Mesenchymal stem cell (in vitro differentiated cells and primary cell): ENCODE data around the gene S100A8.

Experiments used
- DNase-seq: peaks from one replicate; pipeline ENCODE4 v3.0.0-alpha.2; 2013
- H2AFZ ChIP-seq: one replicate; pipeline ENCODE4 v1.6.1; 2013; ENCODE audit warnings: low read depth, mild to moderate bottlenecking, control low read depth, inconsistent platforms, low read length, moderate library complexity
- H2AK5ac ChIP-seq: 2 replicates; pipeline ENCODE4 v1.6.1; 2013; ENCODE audit warnings: low read length, moderate library complexity, mild to moderate bottlenecking, inconsistent platforms; ENCODE audit not compliant: severe bottlenecking
- H2BK120ac ChIP-seq: one replicate; pipeline ENCODE4 v1.6.1; 2013; ENCODE audit warnings: low read depth, mild to moderate bottlenecking, inconsistent platforms, low read length, moderate library complexity
- H2BK12ac ChIP-seq, 2 experiments: one replicate each; pipeline ENCODE4 v1.6.1; 2013; ENCODE audit warnings: inconsistent platforms in 2 of 2, low read length in 2 of 2, mild to moderate bottlenecking in 2 of 2, moderate library complexity in 2 of 2, control low read depth in 1 of 2
- H2BK15ac ChIP-seq: one replicate; pipeline ENCODE4 v1.6.1; 2013; ENCODE audit warnings: mild to moderate bottlenecking, low read depth, inconsistent platforms; ENCODE audit not compliant: poor library complexity, severe bottlenecking
- H2BK5ac ChIP-seq: 2 replicates; pipeline ENCODE4 v1.6.1; 2013; ENCODE audit warnings: low read depth, mild to moderate bottlenecking, low read length, control low read depth, inconsistent platforms; ENCODE audit not compliant: poor library complexity, severe bottlenecking
- H3K14ac ChIP-seq, 2 experiments: one replicate each; pipeline ENCODE4 v1.6.1; 2013; ENCODE audit warnings: inconsistent platforms in 2 of 2, low read length in 2 of 2, control low read depth in 1 of 2, mild to moderate bottlenecking in 1 of 2, moderate library complexity in 1 of 2
- H3K18ac ChIP-seq, 2 experiments: one replicate each; pipeline ENCODE4 v1.6.1; 2013; ENCODE audit warnings: inconsistent platforms in 2 of 2, low read length in 2 of 2, control low read depth in 1 of 2, low read depth in 1 of 2, mild to moderate bottlenecking in 1 of 2
- H3K23ac ChIP-seq, 2 experiments: one replicate each; pipeline ENCODE4 v1.6.1; 2013; ENCODE audit warnings: inconsistent platforms in 2 of 2, low read length in 2 of 2, mild to moderate bottlenecking in 2 of 2, moderate library complexity in 2 of 2, control low read depth in 1 of 2
- H3K27ac ChIP-seq: 2 replicates; pipeline ENCODE4 v1.5.1; 2013; ENCODE audit warnings: mild to moderate bottlenecking, moderate library complexity, low read length, control low read depth, inconsistent platforms; ENCODE audit not compliant: poor library complexity, severe bottlenecking
- H3K27me3 ChIP-seq, 2 experiments: 2 replicates each; pipeline versions ENCODE4 v1.6.1 to v1.7.0; 2013; ENCODE audit warnings: low read length in 2 of 2, mild to moderate bottlenecking in 2 of 2, moderate library complexity in 2 of 2, control low read depth in 1 of 2, inconsistent platforms in 1 of 2; ENCODE audit not compliant: control insufficient read depth in 1 of 2, insufficient read depth in 1 of 2
- H3K36me3 ChIP-seq, 2 experiments: 2 replicates each; pipeline versions ENCODE4 v1.6.1 to v1.7.0; 2013; ENCODE audit warnings: low read length in 2 of 2, control low read depth in 1 of 2, inconsistent platforms in 1 of 2, low read depth in 1 of 2, mild to moderate bottlenecking in 1 of 2; ENCODE audit not compliant: insufficient read depth in 2 of 2, control insufficient read depth in 1 of 2
- H3K4ac ChIP-seq, 2 experiments: one replicate each; pipeline ENCODE4 v1.6.1; 2013; ENCODE audit warnings: inconsistent platforms in 2 of 2, low read length in 2 of 2, mild to moderate bottlenecking in 2 of 2, moderate library complexity in 2 of 2, control low read depth in 1 of 2, low read depth in 1 of 2
- H3K4me1 ChIP-seq: 2 replicates; pipeline ENCODE4 v1.6.1; 2013; ENCODE audit warnings: low read depth, low read length, control low read depth; ENCODE audit not compliant: control insufficient read depth, insufficient read depth
- H3K4me2 ChIP-seq: 2 replicates; pipeline ENCODE4 v1.6.1; 2013; ENCODE audit warnings: low read length, mild to moderate bottlenecking, inconsistent platforms; ENCODE audit not compliant: poor library complexity, severe bottlenecking
- H3K4me3 ChIP-seq, 2 experiments: 2 replicates each; pipeline versions ENCODE4 v1.5.1 to v1.7.0; 2013; ENCODE audit warnings: low read length in 2 of 2, mild to moderate bottlenecking in 2 of 2, control low read depth in 1 of 2, low read depth in 1 of 2; ENCODE audit not compliant: insufficient read depth in 1 of 2
- H3K79me1 ChIP-seq: replicated peaks from 2 replicates; pipeline ENCODE4 v1.6.1; 2013; ENCODE audit warnings: mild to moderate bottlenecking, control low read depth, low read length, inconsistent platforms; ENCODE audit not compliant: poor library complexity, severe bottlenecking
- H3K9ac ChIP-seq: 2 replicates; pipeline ENCODE4 v1.7.0; 2013; ENCODE audit warnings: mild to moderate bottlenecking, low read length, moderate library complexity
- H3K9me3 ChIP-seq: 2 replicates; pipeline ENCODE4 v1.7.0; 2013; ENCODE audit warnings: mild to moderate bottlenecking, low read length; ENCODE audit not compliant: control insufficient read depth
- H4K8ac ChIP-seq: one replicate; pipeline ENCODE4 v1.6.1; 2013; ENCODE audit warnings: inconsistent platforms, mild to moderate bottlenecking, low read length, moderate library complexity
- H4K91ac ChIP-seq: one replicate; pipeline ENCODE4 v1.6.1; 2013; ENCODE audit warnings: mild to moderate bottlenecking, low read length, inconsistent platforms
- WGBS: methylation state at CpG from one replicate; pipeline ENCODE4 v1.1.7; 2013; ENCODE audit warnings: mixed read lengths; 5-methylcytosine and 5-hydroxymethylcytosine counted together

The S100A8 gene

GRCh38 chr1:153394391-153394790 is 3.5 kb upstream of the S100A8 start:
- Histone ChIP-seq H3K4ac (no peak overlapping the region), H3K79me1 (no peaks in the 10 kb centered on the region), H3K4me2 (no peak overlapping the region), H3K27me3 (peaks cover 13 to 89% of the 10 kb centered on the region in 2 experiments), H2BK120ac (no peak overlapping the region), H3K18ac (no peak overlapping the region), H2BK12ac (no peak overlapping the region), H3K9ac (no peak overlapping the region), H2BK15ac (no peak overlapping the region), H4K91ac (no peak overlapping the region), H3K14ac (no peak overlapping the region), H4K8ac (no peak overlapping the region), H3K4me1 (no peaks in the 10 kb centered on the region), H2BK5ac (no peak overlapping the region), H3K9me3 (no peaks in the 10 kb centered on the region), H3K36me3 (no peaks in the 10 kb centered on the region), H3K4me3 (no peak overlapping the region), H3K27ac (no peak overlapping the region), H2AK5ac (no peak overlapping the region), H2AFZ (no peak overlapping the region), H3K23ac (no peak overlapping the region)
- DNase-seq = no peak
- 84% methylated on average over 5 of the region's 5 CpGs for WGBS

GRCh38 chr1:153393926-153394325 is 3.1 kb upstream of the S100A8 start:
- no peak overlapping the region for H2AFZ ChIP-seq
- H3K14ac ChIP-seq = no peak overlapping the region
- no peak overlapping the region for H3K4me2 ChIP-seq
- no peaks in the 10 kb centered on the region for H3K36me3 ChIP-seq
- H3K4ac ChIP-seq = no peak overlapping the region
- H2BK15ac ChIP-seq = no peak overlapping the region
- no peaks in the 10 kb centered on the region for H3K79me1 ChIP-seq
- H3K27ac ChIP-seq = no peak overlapping the region
- no peak overlapping the region for H4K8ac ChIP-seq
- no peak for DNase-seq
- no peak overlapping the region for H2BK12ac ChIP-seq
- no peaks in the 10 kb centered on the region for H3K4me1 ChIP-seq
- H3K27me3 ChIP-seq = peaks cover 12 to 89% of the 10 kb centered on the region in 2 experiments
- no peak overlapping the region for H3K18ac ChIP-seq
- H2BK5ac ChIP-seq = no peak overlapping the region
- no peak overlapping the region for H2AK5ac ChIP-seq
- H3K4me3 ChIP-seq = no peak overlapping the region
- no peak overlapping the region for H3K23ac ChIP-seq
- WGBS = 70% methylated on average over 6 of the region's 6 CpGs
- H3K9me3 ChIP-seq = no peaks in the 10 kb centered on the region
- H4K91ac ChIP-seq = no peak overlapping the region
- no peak overlapping the region for H2BK120ac ChIP-seq
- no peak overlapping the region for H3K9ac ChIP-seq

GRCh38 chr1:153392822-153393221 is 1.9 kb upstream of the S100A8 start:
- Histone ChIP-seq H3K4ac (no peak overlapping the region), H2BK5ac (no peak overlapping the region), H3K18ac (no peak overlapping the region), H3K4me1 (no peaks in the 10 kb centered on the region), H3K9me3 (no peaks in the 10 kb centered on the region), H2AK5ac (no peak overlapping the region), H3K79me1 (no peaks in the 10 kb centered on the region), H3K9ac (no peak overlapping the region), H2BK12ac (no peak overlapping the region), H3K23ac (no peak overlapping the region), H2AFZ (no peak overlapping the region), H4K91ac (no peak overlapping the region), H4K8ac (no peak overlapping the region), H3K27ac (no peak overlapping the region), H3K27me3 (peaks cover 12 to 89% of the 10 kb centered on the region in 2 experiments), H3K36me3 (no peaks in the 10 kb centered on the region), H3K4me3 (no peak overlapping the region), H3K4me2 (no peak overlapping the region), H3K14ac (no peak overlapping the region), H2BK15ac (no peak overlapping the region), H2BK120ac (no peak overlapping the region)
- 92% methylated on average over 3 of the region's 3 CpGs for WGBS
- DNase-seq = no peak

- H2BK5ac ChIP-seq = no peak overlapping the region
- H4K8ac ChIP-seq = no peak overlapping the region
- H2BK12ac ChIP-seq = no peak overlapping the region
- no peak overlapping the region for H2AFZ ChIP-seq
- WGBS = 83% methylated on average over 1 of the region's 3 CpGs
- H3K9ac ChIP-seq = no peak overlapping the region
- H3K36me3 ChIP-seq = no peaks in the 10 kb centered on the region
- no peaks in the 10 kb centered on the region for H3K4me1 ChIP-seq
- H2BK15ac ChIP-seq = no peak overlapping the region
- H2AK5ac ChIP-seq = no peak overlapping the region
- H3K4ac ChIP-seq = no peak overlapping the region
- no peak overlapping the region for H4K91ac ChIP-seq
- no peak overlapping the region for H3K4me3 ChIP-seq
- no peak overlapping the region for H3K18ac ChIP-seq
- H3K27ac ChIP-seq = no peak overlapping the region
- H3K9me3 ChIP-seq = no peaks in the 10 kb centered on the region
- H3K4me2 ChIP-seq = no peak overlapping the region
- peaks cover 12 to 94% of the 10 kb centered on the region in 2 experiments for H3K27me3 ChIP-seq
- H3K23ac ChIP-seq = no peak overlapping the region
- H3K14ac ChIP-seq = no peak overlapping the region
- no peaks in the 10 kb centered on the region for H3K79me1 ChIP-seq
- DNase-seq = no peak
- H2BK120ac ChIP-seq = no peak overlapping the region
Measured at GRCh38 chr1:153392258-153392657, 1.4 kb upstream of the S100A8 start.
